Lung (tissue), 12 donors: Measurements from ENCODE around the gene EPB41L2. TPM values are rescaled to one million over a fixed set of nuclear protein-coding genes. Genes with fewer than 3 reads are reported as not detected.

Experiments
- ATAC-seq: fragments of 200-7000 bp; cut with Tn5 transposase; one replicate; pipeline ENCODE4 v1.9.1; 2020; ENCODE audit warnings: moderate number of reproducible peaks; ENCODE audit not compliant: insufficient read depth, low FRiP score
- DNase-seq, 3 donors: peaks; one replicate each; pipeline ENCODE4 v3.0.0-alpha.2; 2013 to 2017
- H3K27ac ChIP-seq, 2 donors: one replicate each; pipeline ENCODE4 v1.5.1; 2013; ENCODE audit warnings: mild to moderate bottlenecking in 2 of 2, moderate library complexity in 2 of 2, control low read depth in 1 of 2, inconsistent platforms in 1 of 2, low read depth in 1 of 2, low read length in 1 of 2
- H3K27me3 ChIP-seq, 3 donors: one replicate each; pipeline ENCODE4 v1.5.1; 2013; ENCODE audit warnings: low read length in 2 of 3; ENCODE audit not compliant: control insufficient read depth in 3 of 3, insufficient read depth in 3 of 3
- H3K36me3 ChIP-seq, 4 donors: one replicate each; pipeline ENCODE4 v1.5.1; 2013; ENCODE audit warnings: low read length in 4 of 4, mild to moderate bottlenecking in 1 of 4, moderate library complexity in 1 of 4; ENCODE audit not compliant: control insufficient read depth in 4 of 4, insufficient read depth in 4 of 4
- H3K4me1 ChIP-seq, 5 donors: one replicate each; pipeline ENCODE4 v1.5.1; 2013; ENCODE audit warnings: low read length in 5 of 5, mild to moderate bottlenecking in 2 of 5, moderate library complexity in 1 of 5; ENCODE audit not compliant: control insufficient read depth in 5 of 5, insufficient read depth in 5 of 5
- H3K4me3 ChIP-seq: one replicate; pipeline ENCODE4 v1.5.1; 2013; ENCODE audit warnings: mild to moderate bottlenecking, control low read depth, moderate library complexity
- H3K9ac ChIP-seq, 2 donors: one replicate each; pipeline ENCODE4 v1.5.1; 2013; ENCODE audit warnings: low read length in 2 of 2, control low read depth in 1 of 2; ENCODE audit not compliant: insufficient read depth in 1 of 2
- H3K9me3 ChIP-seq, 4 donors: one replicate each; pipeline ENCODE4 v1.5.1; 2013; ENCODE audit warnings: low read length in 3 of 4, mild to moderate bottlenecking in 1 of 4, moderate library complexity in 1 of 4; ENCODE audit not compliant: control insufficient read depth in 4 of 4, insufficient read depth in 3 of 4
- WGBS, 2 donors: extraction: QIAGEN DNeasy Blood & Tissue Kit; methylation state at CpG; one replicate each; pipeline ENCODE4 v1.1.7; 2013; 5-methylcytosine and 5-hydroxymethylcytosine counted together
- polyA plus RNA-seq, 2 donors: library from polyadenylated mRNA; stranded (reverse); fragments of 200-250 nt; gene quantifications; one replicate each; pipeline ENCODE4 v1.2.1, GENCODE V29; 2013
- total RNA-seq, 2 donors: library from RNA; depleted of rRNA in 1 of 2; stranded (reverse); fragments of >200 nt in 1 of 2; gene quantifications; one replicate each; pipeline ENCODE4 v1.2.1, GENCODE V29; 2014 to 2021
- TF ChIP-seq, protein P1 (sequence below): IDR thresholded peaks from 2 replicates; pipeline ENCODE4 v1.5.1; 2012; ENCODE audit warnings: mild to moderate bottlenecking; ENCODE audit errors: control extremely low read depth, extremely low read depth
- donor health status: control.
- donor health status: control.
- donor health status: Bipolar disorder and iron deficiency.
- donor health status: healthy.
- donor health status: DM: yes; HTN: yes; CAD: no.

The EPB41L2 gene
- total and polyA plus RNA-seq, 4 donors = 21.9 to 265 (median 52.7) TPM

DNA sequence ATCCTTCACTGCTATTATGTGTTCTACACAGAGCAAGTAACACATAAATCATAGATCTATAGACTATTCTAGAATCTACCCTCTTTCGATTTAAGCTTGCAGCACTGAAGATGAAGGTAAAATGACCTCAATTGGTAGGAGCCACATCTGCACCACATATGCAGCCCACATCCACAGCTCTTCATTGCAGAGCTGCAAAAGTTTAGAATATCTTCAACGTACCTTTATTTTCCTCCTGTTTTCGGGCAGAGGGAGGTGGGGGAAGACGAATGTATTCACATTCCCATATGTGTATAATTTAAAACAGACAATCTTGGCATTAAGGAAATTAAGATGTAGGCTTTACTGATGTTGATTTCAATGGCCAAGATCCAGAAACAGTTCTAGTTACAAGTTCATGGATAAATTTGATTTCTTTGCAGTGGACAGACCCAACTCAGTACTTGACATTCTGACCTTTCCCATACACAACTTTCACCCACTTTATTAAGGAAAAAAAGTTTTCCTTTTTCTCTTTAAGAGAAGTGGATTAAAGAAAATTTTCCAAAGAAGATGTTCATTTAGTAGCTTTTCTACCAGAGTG lies 14.0 kb downstream of the EPB41L2 start:
- DNase-seq (no peak), ATAC-seq (no peak)
- Histone ChIP-seq H3K9ac (no peak overlapping the region), H3K9me3 (peaks cover 0 to 7% (median 4%) of the 10 kb centered on the region in 4 donors), H3K4me3 (no peak overlapping the region), H3K27me3 (no peaks in the 10 kb centered on the region), H3K27ac (no peak overlapping the region), H3K4me1 (peaks cover 0 to 9% (median 0%) of the 10 kb centered on the region in 5 donors), H3K36me3 (peaks cover 0 to 5% (median under 1%) of the 10 kb centered on the region in 4 donors)
- 90 to 91% methylated on average over 4 of the region's 4 CpGs for WGBS, 2 donors
- TF ChIP-seq, protein P1, sequence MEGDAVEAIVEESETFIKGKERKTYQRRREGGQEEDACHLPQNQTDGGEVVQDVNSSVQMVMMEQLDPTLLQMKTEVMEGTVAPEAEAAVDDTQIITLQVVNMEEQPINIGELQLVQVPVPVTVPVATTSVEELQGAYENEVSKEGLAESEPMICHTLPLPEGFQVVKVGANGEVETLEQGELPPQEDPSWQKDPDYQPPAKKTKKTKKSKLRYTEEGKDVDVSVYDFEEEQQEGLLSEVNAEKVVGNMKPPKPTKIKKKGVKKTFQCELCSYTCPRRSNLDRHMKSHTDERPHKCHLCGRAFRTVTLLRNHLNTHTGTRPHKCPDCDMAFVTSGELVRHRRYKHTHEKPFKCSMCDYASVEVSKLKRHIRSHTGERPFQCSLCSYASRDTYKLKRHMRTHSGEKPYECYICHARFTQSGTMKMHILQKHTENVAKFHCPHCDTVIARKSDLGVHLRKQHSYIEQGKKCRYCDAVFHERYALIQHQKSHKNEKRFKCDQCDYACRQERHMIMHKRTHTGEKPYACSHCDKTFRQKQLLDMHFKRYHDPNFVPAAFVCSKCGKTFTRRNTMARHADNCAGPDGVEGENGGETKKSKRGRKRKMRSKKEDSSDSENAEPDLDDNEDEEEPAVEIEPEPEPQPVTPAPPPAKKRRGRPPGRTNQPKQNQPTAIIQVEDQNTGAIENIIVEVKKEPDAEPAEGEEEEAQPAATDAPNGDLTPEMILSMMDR = no peak

DNA sequence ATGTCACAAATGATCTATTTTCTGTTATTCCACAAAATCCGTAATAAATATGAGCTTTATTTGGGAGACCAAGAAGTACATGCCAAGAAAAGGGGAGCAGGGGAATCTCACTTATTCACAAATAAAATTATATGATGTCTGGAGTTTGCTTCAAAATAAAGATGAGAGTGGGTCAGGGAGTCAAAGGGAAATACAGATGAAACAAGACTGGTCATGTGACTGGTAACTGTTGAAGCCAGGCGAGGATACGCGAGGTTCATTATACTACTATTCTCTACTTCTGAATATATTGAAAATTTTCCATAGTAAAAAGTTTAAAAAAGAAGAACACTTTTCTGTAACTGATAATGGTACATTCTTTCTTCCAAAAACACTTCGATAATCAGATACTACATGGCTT lies 14.6 kb downstream of the EPB41L2 start:
- Histone ChIP-seq H3K36me3 (peaks cover 0 to 1% (median 0%) of the 10 kb centered on the region in 4 donors), H3K4me3 (no peak overlapping the region), H3K27ac (no peak overlapping the region), H3K9ac (no peak overlapping the region), H3K4me1 (peaks cover 0 to 9% (median 0%) of the 10 kb centered on the region in 5 donors), H3K9me3 (peaks cover 0 to 2% (median 0%) of the 10 kb centered on the region in 4 donors), H3K27me3 (no peaks in the 10 kb centered on the region)
- no peak for DNase-seq
- no peak for ATAC-seq
- WGBS, 2 donors = 89 to 92% methylated on average over 5 of the region's 5 CpGs
- TF ChIP-seq, protein P1 = no peak

DNA sequence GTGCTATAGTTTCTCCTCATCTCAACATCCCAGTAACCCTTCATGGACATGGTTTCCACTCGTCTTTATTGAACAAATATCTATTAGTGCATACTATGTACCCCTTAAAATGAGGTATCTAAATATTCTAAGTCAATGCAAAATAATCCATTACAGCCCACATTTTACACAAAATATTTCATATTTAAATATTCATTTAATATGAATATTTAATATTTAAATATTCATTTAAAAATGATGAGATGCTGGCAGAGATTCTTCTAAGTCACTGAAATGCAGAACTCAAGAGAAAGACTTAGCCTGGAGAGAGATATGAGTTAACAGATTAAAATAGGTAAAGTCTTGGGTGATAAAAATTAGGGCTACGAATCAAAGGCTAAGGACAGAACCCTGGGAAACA lies 17.9 kb downstream of the EPB41L2 start:
- Histone ChIP-seq H3K27ac (no peak overlapping the region), H3K9ac (no peak overlapping the region), H3K4me1 (peaks cover 0 to 20% (median 2%) of the 10 kb centered on the region in 5 donors), H3K27me3 (no peaks in the 10 kb centered on the region), H3K36me3 (no peaks in the 10 kb centered on the region), H3K9me3 (no peaks in the 10 kb centered on the region), H3K4me3 (no peak overlapping the region)
- DNase-seq = no peak
- ATAC-seq = no peak
- 89 to 91% methylated on average over 2 of the region's 2 CpGs for WGBS, 2 donors
- TF ChIP-seq, protein P1 = no peak
